Liver (tissue), 9 donors: Measurements from ENCODE around the gene GPR149. TPM values are rescaled to one million over a fixed set of nuclear protein-coding genes. Genes with fewer than 3 reads are reported as not detected.

Experiments used
- DNase-seq: peaks from one replicate; pipeline ENCODE4 v3.0.0-alpha.2; 2017; ENCODE audit warnings: low spot score
- H3K27ac ChIP-seq, 2 donors: one replicate each; pipeline ENCODE4 v1.7.0; 2013; ENCODE audit warnings: inconsistent platforms in 2 of 2, low read length in 2 of 2, control low read depth in 1 of 2, low read depth in 1 of 2, mild to moderate bottlenecking in 1 of 2
- H3K27me3 ChIP-seq, 4 donors: one replicate each; pipeline versions ENCODE4 v1.6.1 to v1.7.0; 2013; ENCODE audit warnings: low read length in 3 of 4, inconsistent platforms in 1 of 4, mild to moderate bottlenecking in 1 of 4, moderate library complexity in 1 of 4; ENCODE audit not compliant: control insufficient read depth in 4 of 4, insufficient read depth in 4 of 4
- H3K36me3 ChIP-seq, 4 donors: one replicate each; pipeline versions ENCODE4 v1.6.1 to v1.7.0; 2013; ENCODE audit warnings: low read length in 3 of 4, mild to moderate bottlenecking in 3 of 4, low read depth in 1 of 4, moderate library complexity in 1 of 4; ENCODE audit not compliant: control insufficient read depth in 4 of 4, insufficient read depth in 3 of 4
- H3K4me1 ChIP-seq, 4 donors: one replicate each; pipeline versions ENCODE4 v1.6.1 to v1.7.0; 2013; ENCODE audit warnings: low read length in 3 of 4, mild to moderate bottlenecking in 3 of 4, moderate library complexity in 1 of 4; ENCODE audit not compliant: control insufficient read depth in 4 of 4, insufficient read depth in 4 of 4
- H3K4me3 ChIP-seq, 3 donors: one replicate each; pipeline versions ENCODE4 v1.6.1 to v1.7.0; 2013; ENCODE audit warnings: low read length in 3 of 3, control low read depth in 1 of 3, low read depth in 1 of 3, mild to moderate bottlenecking in 1 of 3
- H3K9ac ChIP-seq, 2 donors: one replicate each; pipeline ENCODE4 v1.7.0; 2013; ENCODE audit warnings: low read length in 2 of 2, mild to moderate bottlenecking in 2 of 2, moderate library complexity in 2 of 2, control low read depth in 1 of 2, low read depth in 1 of 2
- H3K9me3 ChIP-seq, 4 donors: one replicate each; pipeline versions ENCODE4 v1.6.1 to v1.7.0; 2013; ENCODE audit warnings: low read length in 3 of 4; ENCODE audit not compliant: control insufficient read depth in 4 of 4
- ATF3 ChIP-seq: IDR thresholded peaks from 2 replicates; pipeline ENCODE4 v1.6.1; 2016; ENCODE audit warnings: antibody characterized with exemption
- CTCF ChIP-seq: fragments of 150-350 bp; IDR thresholded peaks from 2 replicates; pipeline ENCODE4 v1.5.1; 2017; ENCODE audit warnings: improper control_type of control experiment, low read depth, low read length; ENCODE audit not compliant: missing input control
- EGR1 ChIP-seq, 2 donors: IDR thresholded peaks; 2 replicates each; pipeline ENCODE4 v1.6.1; 2016 to 2018; ENCODE audit warnings: antibody characterized with exemption in 2 of 2, low read depth in 2 of 2
- FOXA1 ChIP-seq: IDR thresholded peaks from 2 replicates; pipeline ENCODE4 v1.6.1; 2016; ENCODE audit warnings: antibody characterized with exemption
- FOXA2 ChIP-seq: IDR thresholded peaks from 2 replicates; pipeline ENCODE4 v1.6.1; 2016; ENCODE audit warnings: antibody characterized with exemption
- GABPA ChIP-seq, 2 donors: IDR thresholded peaks in 1 of 2; conservative IDR thresholded peaks in 1 of 2; 2 replicates each; pipeline ENCODE4 v1.6.1; 2016; ENCODE audit warnings: antibody characterized with exemption in 2 of 2, mild to moderate bottlenecking in 1 of 2, moderate library complexity in 1 of 2
- HNF4A ChIP-seq, 2 donors: conservative IDR thresholded peaks; 2 replicates each; pipeline ENCODE4 v1.6.1; 2016; ENCODE audit warnings: antibody characterized with exemption in 2 of 2, mild to moderate bottlenecking in 2 of 2
- JUND ChIP-seq, 2 donors: IDR thresholded peaks; 2 replicates each; pipeline ENCODE4 v1.6.1; 2016; ENCODE audit warnings: antibody characterized with exemption in 2 of 2
- MAX ChIP-seq: IDR thresholded peaks from 2 replicates; pipeline ENCODE4 v1.6.1; 2016; ENCODE audit warnings: antibody characterized with exemption
- NR2F2 ChIP-seq: IDR thresholded peaks from 2 replicates; pipeline ENCODE4 v1.6.1; 2016; ENCODE audit warnings: antibody characterized with exemption
- RAD21 ChIP-seq, 2 donors: IDR thresholded peaks; 2 replicates each; pipeline ENCODE4 v1.6.1; 2016; ENCODE audit warnings: antibody characterized with exemption in 2 of 2, mild to moderate bottlenecking in 2 of 2
- REST ChIP-seq: IDR thresholded peaks from 2 replicates; pipeline ENCODE4 v1.6.1; 2016; ENCODE audit warnings: antibody characterized with exemption, mild to moderate bottlenecking
- RXRA ChIP-seq, 2 donors: IDR thresholded peaks; 2 replicates each; pipeline ENCODE4 v1.6.1; 2017 to 2018; ENCODE audit warnings: antibody characterized with exemption in 2 of 2, mild to moderate bottlenecking in 1 of 2
- SP1 ChIP-seq: IDR thresholded peaks from 2 replicates; pipeline ENCODE4 v1.6.1; 2018; ENCODE audit warnings: antibody characterized with exemption, mild to moderate bottlenecking
- TAF1 ChIP-seq: conservative IDR thresholded peaks from 2 replicates; pipeline ENCODE4 v1.6.1; 2016; ENCODE audit warnings: antibody characterized with exemption, mild to moderate bottlenecking
- YY1 ChIP-seq: IDR thresholded peaks from 2 replicates; pipeline ENCODE4 v1.6.1; 2016; ENCODE audit warnings: antibody characterized with exemption, mild to moderate bottlenecking
- ZBTB33 ChIP-seq: IDR thresholded peaks from 2 replicates; pipeline ENCODE4 v1.6.1; 2016; ENCODE audit warnings: antibody characterized with exemption
- WGBS: extraction: QIAGEN DNeasy Blood & Tissue Kit; methylation state at CpG from one replicate; pipeline ENCODE4 v1.1.7; 2013; 5-methylcytosine and 5-hydroxymethylcytosine counted together
- polyA plus RNA-seq, 2 donors: library from polyadenylated mRNA; stranded (reverse) in 1 of 2; unstranded in 1 of 2; fragments of 200-250 nt in 1 of 2; fragments of >200 nt in 1 of 2; fragmentation: Nextera tagmentation in 1 of 2; extraction: Ambion mirVana in 1 of 2; gene quantifications; one replicate each; pipeline versions ENCODE4 v1.2.1 to v1.2.3, GENCODE V29; 2013 to 2015
- total RNA-seq, 2 donors: library from RNA; depleted of rRNA; stranded (reverse); fragments of >200 nt; gene quantifications; one replicate each; pipeline ENCODE4 v1.2.3, GENCODE V29; 2014
- donor health status: healthy.
- donor health status: healthy.
- donor health status: healthy.
- donor health status: healthy.
- donor health status: healthy.

GPR149 gene
- total and polyA plus RNA-seq, 4 donors: not detected

GRCh38 chr3:154469585-154469984 is 39.6 kb upstream of the GPR149 start:
- Histone ChIP-seq H3K27me3 (no peaks in the 10 kb centered on the region), H3K4me3 (no peak overlapping the region), H3K9ac (no peak overlapping the region), H3K27ac (no peak overlapping the region), H3K36me3 (no peaks in the 10 kb centered on the region), H3K9me3 (peaks cover 0 to 10% (median 1%) of the 10 kb centered on the region in 4 donors), H3K4me1 (no peaks in the 10 kb centered on the region)
- WGBS: 80% methylated on average over 1 of the region's 1 CpG
- no peak for DNase-seq
- TF ChIP-seq RXRA (IDR thresholded peaks at IDR 0.05) (no peak), CTCF (no peak), TAF1 (no peak), GABPA (IDR thresholded peaks at IDR 0.05 in 1 of 2, conservative IDR thresholded peaks at IDR 0.05 in 1 of 2) (no peak), FOXA1 (no peak), MAX (no peak), RAD21 (IDR thresholded peaks at IDR 0.05) (no peak), JUND (IDR thresholded peaks at IDR 0.05) (no peak), HNF4A (conservative IDR thresholded peaks at IDR 0.05) (no peak), ZBTB33 (no peak), REST (no peak), SP1 (no peak), ATF3 (no peak), YY1 (no peak), NR2F2 (no peak), EGR1 (IDR thresholded peaks at IDR 0.05; ENCODE audit: low read depth in 2 of 2) (no peak), FOXA2 (no peak)
